HG03378 (cell line): ENCODE results near the gene PANX2.

Experiments
- ATAC-seq: cut with Tn5 transposase; IDR thresholded peaks from one replicate; pipeline ENCODE4 v1.9.1; 2021; ENCODE audit warnings: mild to moderate bottlenecking, moderate library complexity; ENCODE audit not compliant: unreplicated experiment

Gene PANX2

GRCh38 chr22:50227579-50228215, 57.2 kb downstream of the PANX2 start:
- ATAC-seq = no peak

DNA sequence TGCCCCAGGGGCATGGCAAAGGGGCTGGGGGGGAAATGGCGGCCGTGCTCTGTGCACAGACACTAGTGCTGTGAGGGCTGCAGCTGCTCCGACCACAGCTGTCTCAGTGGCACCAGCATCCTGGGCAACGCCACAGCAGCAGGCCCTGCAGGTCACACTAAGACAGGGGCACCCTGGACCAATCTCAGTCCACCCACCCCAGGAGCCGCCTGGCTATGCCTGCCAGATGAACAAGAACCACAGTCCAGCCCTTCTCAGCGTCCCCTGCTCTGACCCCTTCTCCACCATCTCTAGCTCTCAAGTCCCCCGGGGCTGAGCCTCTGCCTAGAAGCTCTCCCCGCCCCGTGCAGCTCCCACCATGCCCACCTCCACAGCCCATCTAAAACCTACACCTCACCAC, 57.8 kb downstream of the PANX2 start:
- ATAC-seq = no peak

GRCh38 chr22:50229370-50229769, 58.8 kb downstream of the PANX2 start:
- no peak for ATAC-seq
